GM12878 (cell line): Measurements from ENCODE around the gene RIPK4. TPM values are rescaled to one million over a fixed set of nuclear protein-coding genes. Genes with fewer than 3 reads are reported as not detected.

ENCODE experiments used
- ATAC-seq: fragments of 200-7000 bp; cut with Tn5 transposase; 3 replicates; pipeline ENCODE4 v1.9.1; 2020; ENCODE audit warnings: mild to moderate bottlenecking, moderate library complexity
- BruUV-seq: library from RNA; stranded (reverse); fragments of 400-500 nt; replicated peaks from 2 replicates; lab custom pipeline; 2021; lab: Mats Ljungman, UMichigan
- CTCF ChIA-PET: fragments of 300-600 bp; sonication (Branson Sonifier 250); formaldehyde crosslinking; extraction: SDS; loops from one replicate; lab custom pipeline; 2021; ENCODE audit warnings: inconsistent platforms; lab: Yijun Ruan, JAX
- POLR2A ChIA-PET: fragments of 350-600 bp; formaldehyde crosslinking; extraction: SDS; loops from one replicate; lab custom pipeline; 2021; ENCODE audit warnings: inconsistent platforms; lab: Charles Lee
- RAD21 ChIA-PET: fragments of 300-600 bp; sonication (Branson Sonifier 250); formaldehyde crosslinking; loops from one replicate; lab custom pipeline; 2023; ENCODE audit warnings: antibody characterized with exemption; ENCODE audit not compliant: unreplicated experiment; lab: Charles Lee
- SMC1A ChIA-PET: fragments of 300-600 bp; sonication (Branson Sonifier 250); formaldehyde crosslinking; loops from one replicate; lab custom pipeline; 2023; ENCODE audit not compliant: unreplicated experiment, uncharacterized antibody; lab: Charles Lee
- DNase-seq: peaks from one replicate; pipeline ENCODE4 v3.0.0-alpha.2; 2011; ENCODE audit warnings: low read depth, low spot score
- FAIRE-seq: peaks from 3 replicates; lab custom pipeline; 2011; peaks lifted over from hg19 to GRCh38; lab: Jason Lieb, UNC
- H2AFZ ChIP-seq: 2 replicates; pipeline ENCODE4 v1.6.0; 2011; ENCODE audit warnings: low read depth, low read length, control low read depth; ENCODE audit not compliant: control insufficient read depth
- H3K27ac ChIP-seq: 2 replicates; pipeline ENCODE4 v1.5.1; 2011; ENCODE audit warnings: control low read depth; ENCODE audit not compliant: control insufficient read depth, insufficient read depth
- H3K27me3 ChIP-seq, 2 experiments: replicated peaks in 1 of 2; 2 replicates each; pipeline versions ENCODE4 v1.6.0 to v1.6.1; 2011; ENCODE audit warnings: low read length in 1 of 2; ENCODE audit not compliant: control insufficient read depth in 2 of 2, insufficient read depth in 2 of 2
- H3K36me3 ChIP-seq, 2 experiments: 2 replicates each; pipeline ENCODE4 v1.5.1; 2011; ENCODE audit warnings: low read length in 1 of 2; ENCODE audit not compliant: control insufficient read depth in 2 of 2, insufficient read depth in 2 of 2
- H3K4me1 ChIP-seq: 2 replicates; pipeline ENCODE4 v1.6.1; 2011; ENCODE audit warnings: mild to moderate bottlenecking, low read length, moderate library complexity, mixed read lengths; ENCODE audit not compliant: control insufficient read depth, insufficient read depth
- H3K4me2 ChIP-seq: 2 replicates; pipeline ENCODE4 v1.6.0; 2011; ENCODE audit warnings: control low read depth; ENCODE audit not compliant: control insufficient read depth, insufficient read depth
- H3K4me3 ChIP-seq: fragments of 200-600 bp; sonication (generic); 2 replicates; pipeline ENCODE4 v1.5.1; 2016
- H3K79me2 ChIP-seq: 2 replicates; pipeline ENCODE4 v1.6.0; 2011; ENCODE audit warnings: low read length; ENCODE audit not compliant: control insufficient read depth, insufficient read depth
- H3K9ac ChIP-seq: 2 replicates; pipeline ENCODE4 v1.8.0; 2011; ENCODE audit warnings: low read length, control low read depth, mixed read lengths; ENCODE audit not compliant: control insufficient read depth, insufficient read depth
- H3K9me3 ChIP-seq: replicated peaks from 3 replicates; pipeline ENCODE4 v1.5.1; 2011; ENCODE audit warnings: mild to moderate bottlenecking, low read length; ENCODE audit not compliant: control insufficient read depth, insufficient read depth
- H4K20me1 ChIP-seq: 2 replicates; pipeline ENCODE4 v1.6.0; 2011; ENCODE audit not compliant: control insufficient read depth, insufficient read depth
- BRCA1 ChIP-seq: IDR thresholded peaks from 2 replicates; pipeline ENCODE4 v1.6.1; 2011; ENCODE audit warnings: low read depth, low read length, improper control_type of control experiment
- CHD1 ChIP-seq: IDR thresholded peaks from 2 replicates; pipeline ENCODE4 v1.6.1; 2012; ENCODE audit warnings: low read depth, low read length, improper control_type of control experiment
- DPF2 ChIP-seq: fragments of 450-650 bp; IDR thresholded peaks from 2 replicates; pipeline ENCODE4 v1.6.1; 2017; ENCODE audit warnings: mild to moderate bottlenecking
- EGR1 ChIP-seq, 2 experiments: IDR thresholded peaks; 1 replicate in 1 of 2; 2 replicates in 1 of 2; pipeline ENCODE4 v1.6.1; 2011 to 2012; ENCODE audit warnings: low read depth in 2 of 2, low read length in 2 of 2, borderline replicate concordance in 1 of 2, mild to moderate bottlenecking in 1 of 2, moderate library complexity in 1 of 2
- EZH2 ChIP-seq: IDR thresholded peaks from 2 replicates; pipeline ENCODE4 v1.6.1; 2012; ENCODE audit warnings: low read depth, mild to moderate bottlenecking, control low read depth, inconsistent platforms, low read length, borderline replicate concordance; ENCODE audit not compliant: control insufficient read depth
- KDM1A ChIP-seq: fragments of 200-600 bp; sonication (generic); IDR thresholded peaks from 2 replicates; pipeline ENCODE4 v1.6.1; 2016; ENCODE audit warnings: borderline replicate concordance
- NFIC ChIP-seq: IDR thresholded peaks from 2 replicates; pipeline ENCODE4 v1.6.1; 2012; ENCODE audit warnings: low read depth, mild to moderate bottlenecking, inconsistent platforms, low read length, moderate library complexity
- SP1 ChIP-seq: IDR thresholded peaks from one replicate; pipeline ENCODE4 v1.6.1; 2011; ENCODE audit warnings: low read depth, low read length
- TARDBP ChIP-seq: IDR thresholded peaks from 2 replicates; pipeline ENCODE4 v1.6.1; 2016; ENCODE audit warnings: borderline replicate concordance
- TCF3 ChIP-seq: IDR thresholded peaks from 2 replicates; pipeline ENCODE4 v1.6.1; 2012; ENCODE audit warnings: low read depth, mild to moderate bottlenecking, low read length, borderline replicate concordance; ENCODE audit not compliant: insufficient read depth
- YY1 ChIP-seq: IDR thresholded peaks from 2 replicates; pipeline ENCODE4 v1.6.1; 2011; ENCODE audit warnings: low read depth, mild to moderate bottlenecking, low read length
- ZNF207 ChIP-seq: fragments of 450-650 bp; IDR thresholded peaks from 2 replicates; pipeline ENCODE4 v1.6.1; 2014; ENCODE audit warnings: antibody characterized with exemption, mild to moderate bottlenecking, borderline replicate concordance
- ZNF24 ChIP-seq: fragments of 450-650 bp; IDR thresholded peaks from 2 replicates; pipeline ENCODE4 v1.6.1; 2017; ENCODE audit warnings: antibody characterized with exemption, mild to moderate bottlenecking
- WGBS: methylation state at CpG from one replicate; pipeline ENCODE4 v1.1.6; 2016; ENCODE audit warnings: low lambda C conversion rate; ENCODE audit not compliant: insufficient replicate concordance, insufficient coverage; ENCODE audit errors: missing lambda C conversion rate; 5-methylcytosine and 5-hydroxymethylcytosine counted together
- in situ Hi-C: fragments of 300-500 bp; cut with MboI; formaldehyde crosslinking; loops from 9 replicates; pipeline ENCODE4 v1.14.3; 2018; ENCODE audit warnings: mixed read lengths
- intact Hi-C: fragments of 100-400 bp; cut with micrococcal nuclease; formaldehyde crosslinking; loops from one replicate; pipeline ENCODE4 v1.14.2; 2022; ENCODE audit not compliant: unreplicated experiment
- polyA plus RNA-seq, 11 experiments: library from polyadenylated mRNA; depleted of rRNA in 4 of 11; unstranded in 6 of 11; stranded (reverse) in 5 of 11; fragments of >200 nt; fragmentation: Nextera tagmentation in 4 of 11; fragmentation: Illumina TruSeq in 1 of 11; extraction: Ambion mirVana in 4 of 11; extraction: Trizol in 1 of 11; gene quantifications; 1 replicate in 1 of 11; 2 replicates in 10 of 11; pipeline versions ENCODE4 v1.2.1 to v1.2.3, GENCODE V29; 2011 to 2016; ENCODE audit warnings: inconsistent platforms in 2 of 11, missing spikeins in 2 of 11, low read depth in 1 of 11
- total RNA-seq, 4 experiments: library from RNA; depleted of rRNA in 3 of 4; stranded (reverse); fragments of >200 nt in 3 of 4; fragmentation: Illumina TruSeq in 1 of 4; extraction: Trizol in 1 of 4; gene quantifications; 2 replicates each; pipeline versions ENCODE4 v1.2.1 to v1.2.3, GENCODE V29; 2013 to 2021
- TF ChIP-seq, protein P1 (sequence below): fragments of 450-650 bp; IDR thresholded peaks from 2 replicates; pipeline ENCODE4 v1.6.1; 2016; ENCODE audit warnings: mild to moderate bottlenecking, moderate library complexity, borderline replicate concordance

RIPK4 gene
- total and polyA plus RNA-seq, 10 of the 15 experiments (the other 5 are each of a cell fraction or from before 2014, with no cell fraction given), result 0.05 TPM; not detected in 9

DNA sequence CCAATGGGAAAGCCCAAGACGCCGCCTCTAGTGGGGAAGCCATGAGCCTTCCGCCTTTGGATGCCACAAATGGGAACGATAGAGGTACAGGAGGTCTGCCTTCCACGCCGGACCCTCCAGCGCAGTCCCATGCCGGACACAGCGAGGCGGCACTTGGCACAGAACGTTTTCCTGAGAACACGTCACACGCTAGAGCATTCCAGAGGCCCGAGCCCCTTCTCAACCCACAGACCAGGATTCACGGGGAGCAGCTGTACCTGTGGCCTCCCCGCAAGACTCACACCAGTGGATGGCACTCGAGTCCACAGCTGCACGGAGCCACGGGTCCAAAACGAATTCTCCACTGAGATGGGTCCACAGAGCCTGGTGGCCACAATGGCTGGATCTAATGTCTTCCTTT is 31.5 kb upstream of the RIPK4 start:
- DNase-seq, result no peak
- ChIA-PET POLR2A (no interaction called here), RAD21 (no interaction called here), CTCF (interaction anchor here (0.8 kb wide), 1 partner anchor 186 kb away, joined by 3 read pairs; no protein-coding TSS in a partner anchor), SMC1A (interaction anchor here (0.6 kb wide), 1 partner anchor 487 kb away, joined by 3 read pairs; no protein-coding TSS in a partner anchor)
- no peaks in the 10 kb centered on the region for H3K4me1 ChIP-seq
- no peak overlapping the region for H2AFZ ChIP-seq
- TF ChIP-seq TCF3 (no peak), NFIC (no peak), CHD1 (no peak), TARDBP (no peak), EZH2 (no peak), EGR1 (IDR thresholded peaks at IDR 0.05; ENCODE audit: borderline replicate concordance in 1 of 2, low read depth in 2 of 2, low read length in 2 of 2) (no peak), KDM1A (no peak), ZNF24 (no peak)
- H3K36me3 ChIP-seq, result peaks cover 13 to 36% of the 10 kb centered on the region in 2 experiments
- BruUV-seq, result no TSS peak
- WGBS, result 94% methylated on average over 20 of the region's 20 CpGs
- H3K27ac ChIP-seq, result no peak overlapping the region
- H3K27me3 ChIP-seq, result no peaks in the 10 kb centered on the region
- no peak for FAIRE-seq
- no peak overlapping the region for H3K9ac ChIP-seq
- no peak for ATAC-seq
- H3K4me3 ChIP-seq, result no peak overlapping the region
- in situ Hi-C loops, result no loop called here
- H3K79me2 ChIP-seq, result no peaks in the 10 kb centered on the region
- H3K4me2 ChIP-seq, result no peak overlapping the region
- H4K20me1 ChIP-seq, result no peaks in the 10 kb centered on the region
- intact Hi-C loops, result no loop called here
- H3K9me3 ChIP-seq, result no peaks in the 10 kb centered on the region

- no peaks in the 10 kb centered on the region for H3K79me2 ChIP-seq
- H3K4me3 ChIP-seq, result no peak overlapping the region
- no peak overlapping the region for H3K9ac ChIP-seq
- SMC1A ChIA-PET, result interaction anchor here (1.2 kb wide), 1 partner anchor 184 kb away, joined by 3 read pairs; no protein-coding TSS in a partner anchor
- DNase-seq (no peak), FAIRE-seq (no peak), ATAC-seq (no peak)
- POLR2A ChIA-PET, result no interaction called here
- H3K9me3 ChIP-seq, result no peaks in the 10 kb centered on the region; the same call in 2 of the 3 replicates
- CTCF ChIA-PET, result interaction anchor here (1.3 kb wide), 1 partner anchor 185 kb away, joined by 3 read pairs; no protein-coding TSS in a partner anchor
- BruUV-seq, result no TSS peak
- RAD21 ChIA-PET, result no interaction called here
- in situ Hi-C loops, result no loop called here
- 91% methylated on average over 14 of the region's 14 CpGs for WGBS
- H3K36me3 ChIP-seq, result peaks cover 13 to 27% of the 10 kb centered on the region in 2 experiments
- no peak overlapping the region for H3K27ac ChIP-seq
- H4K20me1 ChIP-seq, result no peaks in the 10 kb centered on the region
- no peaks in the 10 kb centered on the region for H3K4me1 ChIP-seq
- no peak overlapping the region for H3K4me2 ChIP-seq
- intact Hi-C loops, result no loop called here
- H2AFZ ChIP-seq, result no peak overlapping the region
- no peaks in the 10 kb centered on the region for H3K27me3 ChIP-seq
- no peak for TF ChIP-seq YY1
- TF ChIP-seq SP1, result no peak
- no peak for TF ChIP-seq BRCA1
- TF ChIP-seq TCF3, result no peak
- no peak for TF ChIP-seq ZNF207
- TF ChIP-seq, protein P1, sequence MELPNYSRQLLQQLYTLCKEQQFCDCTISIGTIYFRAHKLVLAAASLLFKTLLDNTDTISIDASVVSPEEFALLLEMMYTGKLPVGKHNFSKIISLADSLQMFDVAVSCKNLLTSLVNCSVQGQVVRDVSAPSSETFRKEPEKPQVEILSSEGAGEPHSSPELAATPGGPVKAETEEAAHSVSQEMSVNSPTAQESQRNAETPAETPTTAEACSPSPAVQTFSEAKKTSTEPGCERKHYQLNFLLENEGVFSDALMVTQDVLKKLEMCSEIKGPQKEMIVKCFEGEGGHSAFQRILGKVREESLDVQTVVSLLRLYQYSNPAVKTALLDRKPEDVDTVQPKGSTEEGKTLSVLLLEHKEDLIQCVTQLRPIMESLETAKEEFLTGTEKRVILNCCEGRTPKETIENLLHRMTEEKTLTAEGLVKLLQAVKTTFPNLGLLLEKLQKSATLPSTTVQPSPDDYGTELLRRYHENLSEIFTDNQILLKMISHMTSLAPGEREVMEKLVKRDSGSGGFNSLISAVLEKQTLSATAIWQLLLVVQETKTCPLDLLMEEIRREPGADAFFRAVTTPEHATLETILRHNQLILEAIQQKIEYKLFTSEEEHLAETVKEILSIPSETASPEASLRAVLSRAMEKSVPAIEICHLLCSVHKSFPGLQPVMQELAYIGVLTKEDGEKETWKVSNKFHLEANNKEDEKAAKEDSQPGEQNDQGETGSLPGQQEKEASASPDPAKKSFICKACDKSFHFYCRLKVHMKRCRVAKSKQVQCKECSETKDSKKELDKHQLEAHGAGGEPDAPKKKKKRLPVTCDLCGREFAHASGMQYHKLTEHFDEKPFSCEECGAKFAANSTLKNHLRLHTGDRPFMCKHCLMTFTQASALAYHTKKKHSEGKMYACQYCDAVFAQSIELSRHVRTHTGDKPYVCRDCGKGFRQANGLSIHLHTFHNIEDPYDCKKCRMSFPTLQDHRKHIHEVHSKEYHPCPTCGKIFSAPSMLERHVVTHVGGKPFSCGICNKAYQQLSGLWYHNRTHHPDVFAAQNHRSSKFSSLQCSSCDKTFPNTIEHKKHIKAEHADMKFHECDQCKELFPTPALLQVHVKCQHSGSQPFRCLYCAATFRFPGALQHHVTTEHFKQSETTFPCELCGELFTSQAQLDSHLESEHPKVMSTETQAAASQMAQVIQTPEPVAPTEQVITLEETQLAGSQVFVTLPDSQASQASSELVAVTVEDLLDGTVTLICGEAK, result no peak
- no peak for TF ChIP-seq DPF2
Observed at GRCh38 chr21:41796476-41797080, 29.7 kb upstream of the RIPK4 start.
